Neural progenitor cell (in vitro differentiated cells): ENCODE results near the gene CDIP1.

Experiments
- EZH2 ChIP-seq: fragments of 200-600 bp; sonication (generic); IDR thresholded peaks from 2 replicates; pipeline ENCODE4 v1.6.1; 2017; ENCODE audit warnings: antibody characterized with exemption, mild to moderate bottlenecking, moderate library complexity
- EZH2phosphoT487 ChIP-seq: fragments of 200-600 bp; sonication (generic); IDR thresholded peaks from 2 replicates; pipeline ENCODE4 v1.6.1; 2017; ENCODE audit warnings: antibody characterized with exemption
- TF ChIP-seq, protein P1 (sequence below): fragments of 200-600 bp; sonication (generic); IDR thresholded peaks from 2 replicates; pipeline ENCODE4 v1.5.1; 2017; ENCODE audit warnings: antibody characterized with exemption, mild to moderate bottlenecking

GRCh38 chr16:4508806-4509205 lies 29.8 kb downstream of the CDIP1 start:
- TF ChIP-seq, protein P1, sequence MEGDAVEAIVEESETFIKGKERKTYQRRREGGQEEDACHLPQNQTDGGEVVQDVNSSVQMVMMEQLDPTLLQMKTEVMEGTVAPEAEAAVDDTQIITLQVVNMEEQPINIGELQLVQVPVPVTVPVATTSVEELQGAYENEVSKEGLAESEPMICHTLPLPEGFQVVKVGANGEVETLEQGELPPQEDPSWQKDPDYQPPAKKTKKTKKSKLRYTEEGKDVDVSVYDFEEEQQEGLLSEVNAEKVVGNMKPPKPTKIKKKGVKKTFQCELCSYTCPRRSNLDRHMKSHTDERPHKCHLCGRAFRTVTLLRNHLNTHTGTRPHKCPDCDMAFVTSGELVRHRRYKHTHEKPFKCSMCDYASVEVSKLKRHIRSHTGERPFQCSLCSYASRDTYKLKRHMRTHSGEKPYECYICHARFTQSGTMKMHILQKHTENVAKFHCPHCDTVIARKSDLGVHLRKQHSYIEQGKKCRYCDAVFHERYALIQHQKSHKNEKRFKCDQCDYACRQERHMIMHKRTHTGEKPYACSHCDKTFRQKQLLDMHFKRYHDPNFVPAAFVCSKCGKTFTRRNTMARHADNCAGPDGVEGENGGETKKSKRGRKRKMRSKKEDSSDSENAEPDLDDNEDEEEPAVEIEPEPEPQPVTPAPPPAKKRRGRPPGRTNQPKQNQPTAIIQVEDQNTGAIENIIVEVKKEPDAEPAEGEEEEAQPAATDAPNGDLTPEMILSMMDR: no peak
- no peak for TF ChIP-seq EZH2
- TF ChIP-seq EZH2phosphoT487: no peak
